Transverse colon (tissue), 4 donors: ENCODE data around the gene CSF1R. TPM values are rescaled to one million over a fixed set of nuclear protein-coding genes. Genes with fewer than 3 reads are reported as not detected.

Experiments
- DNase-seq: peaks from one replicate; pipeline ENCODE4 v3.0.0-alpha.2; 2019
- H3K27ac ChIP-seq, 4 donors: fragments of 200-600 bp; sonication (generic); 2 replicates each; pipeline ENCODE4 v1.5.1; 2016 to 2018; ENCODE audit warnings: inconsistent platforms in 4 of 4
- H3K27me3 ChIP-seq: fragments of 200-600 bp; sonication (generic); 2 replicates; pipeline ENCODE4 v1.5.1; 2017; ENCODE audit warnings: inconsistent platforms
- H3K36me3 ChIP-seq, 4 donors: fragments of 200-600 bp; sonication (generic); 2 replicates each; pipeline ENCODE4 v1.5.1; 2017 to 2019; ENCODE audit warnings: inconsistent platforms in 4 of 4
- H3K4me1 ChIP-seq, 4 donors: fragments of 200-600 bp; sonication (generic); 2 replicates each; pipeline ENCODE4 v1.5.1; 2017 to 2020; ENCODE audit warnings: inconsistent platforms in 4 of 4
- H3K4me3 ChIP-seq, 4 donors: fragments of 200-600 bp; sonication (generic); 1 replicate in 1 of 4; 2 replicates in 3 of 4; pipeline versions ENCODE4 v1.5.1 to v1.6.1; 2017 to 2019; ENCODE audit warnings: inconsistent platforms in 4 of 4
- H3K9me3 ChIP-seq, 2 donors: fragments of 200-600 bp; sonication (generic); 2 replicates each; pipeline ENCODE4 v1.5.1; 2017 to 2019; ENCODE audit warnings: inconsistent platforms in 2 of 2
- CTCF ChIP-seq, 5 experiments: fragments of 200-600 bp in 3 of 5; fragments of 450-650 bp in 2 of 5; sonication (generic) in 3 of 5; IDR thresholded peaks; 1 replicate in 2 of 5; 2 replicates in 3 of 5; pipeline ENCODE4 v1.5.1; 2016 to 2017; ENCODE audit warnings: antibody characterized with exemption in 5 of 5, inconsistent platforms in 3 of 5, mild to moderate bottlenecking in 2 of 5, moderate library complexity in 1 of 5
- EP300 ChIP-seq: sonication (generic); formaldehyde crosslinking; IDR thresholded peaks from one replicate; pipeline ENCODE4 v1.6.1; 2017; ENCODE audit warnings: antibody characterized with exemption, low read depth
- POLR2A ChIP-seq: fragments of 450-650 bp; IDR thresholded peaks from one replicate; pipeline ENCODE4 v1.6.1; 2016; ENCODE audit warnings: antibody characterized with exemption, mild to moderate bottlenecking, moderate library complexity
- POLR2AphosphoS5 ChIP-seq, 3 donors: sonication (generic); formaldehyde crosslinking; IDR thresholded peaks; one replicate each; pipeline ENCODE4 v1.6.1; 2016; ENCODE audit warnings: antibody characterized with exemption in 3 of 3
- WGBS, 2 donors: methylation state at CpG; one replicate each; pipeline ENCODE4 v1.1.5; 2018; ENCODE audit warnings: low coverage in 1 of 2; 5-methylcytosine and 5-hydroxymethylcytosine counted together
- in situ Hi-C, 4 donors: fragments of 200-750 bp; cut with MboI; loops; one replicate each; pipeline versions ENCODE4 v1.15.0 to v1.15.1; 2017; ENCODE audit warnings: low sequenced_read_pairs in 3 of 4, low pct_ligation_motif_present in 1 of 4, low pct_unique_long_range_greater_than_20kb in 1 of 4
- intact Hi-C: fragments of 100-400 bp; cut with DNase I; formaldehyde crosslinking; loops from one replicate; pipeline ENCODE4 v1.15.1; 2023; ENCODE audit warnings: low total_unique reads
- total RNA-seq, 4 donors: library from RNA; depleted of rRNA; stranded (reverse); fragments of >200 nt; gene quantifications; one replicate each; pipeline ENCODE4 v1.1.0, GENCODE V29; 2016

CSF1R gene
- total RNA-seq, 4 donors from 2014 or later: 0.60 to 38.9 (median 14.7) TPM

- WGBS, 2 donors: 92 to 100% methylated on average over 1 to 4 of the region's 4 CpGs
- Histone ChIP-seq H3K36me3 (peaks cover 0 to 67% (median 24%) of the 10 kb centered on the region in 4 donors), H3K27ac (no peak overlapping the region), H3K27me3 (no peaks in the 10 kb centered on the region), H3K4me3 (no peak overlapping the region), H3K9me3 (no peaks in the 10 kb centered on the region), H3K4me1 (peaks cover 0 to 7% (median under 1%) of the 10 kb centered on the region in 4 donors)
- intact Hi-C loops (no loop called here), in situ Hi-C loops (no loop called here)
- TF ChIP-seq POLR2AphosphoS5 (IDR thresholded peaks at IDR 0.05): no peak
- TF ChIP-seq EP300: no peak
- TF ChIP-seq POLR2A: no peak
- TF ChIP-seq CTCF (IDR thresholded peaks at IDR 0.05): no peak
- DNase-seq: no peak
Measured at GRCh38 chr5:150026682-150027172, 59.6 kb downstream of the CSF1R start.

GRCh38 chr5:150024346-150024984 lies 61.9 kb downstream of the CSF1R start:
- Histone ChIP-seq H3K27me3 (no peaks in the 10 kb centered on the region), H3K9me3 (no peaks in the 10 kb centered on the region), H3K4me1 (peaks cover 0 to 7% (median 3%) of the 10 kb centered on the region in 4 donors), H3K36me3 (peaks cover 0 to 66% (median 22%) of the 10 kb centered on the region in 4 donors), H3K4me3 (no peak overlapping the region), H3K27ac (no peak overlapping the region)
- in situ Hi-C loops: no loop called here
- DNase-seq: no peak
- 80% methylated on average over 1 to 9 of the region's 9 CpGs for WGBS, 2 donors
- TF ChIP-seq POLR2AphosphoS5 (IDR thresholded peaks at IDR 0.05) (no peak), CTCF (IDR thresholded peaks at IDR 0.05) (no peak), EP300 (no peak), POLR2A (no peak)
- intact Hi-C loops: no loop called here

- in situ Hi-C loops (no loop called here), intact Hi-C loops (no loop called here)
- H3K27ac ChIP-seq: no peak overlapping the region
Measured at GRCh38 chr5:150023136-150023535, 63.2 kb downstream of the CSF1R start.

GRCh38 chr5:150022681-150023080 lies 63.7 kb downstream of the CSF1R start:
- 84 to 90% methylated on average over 2 of the region's 2 CpGs for WGBS, 2 donors
- Histone ChIP-seq H3K4me1 (peaks cover 0 to 7% (median 3%) of the 10 kb centered on the region in 4 donors), H3K27me3 (no peaks in the 10 kb centered on the region), H3K4me3 (no peak overlapping the region), H3K27ac (no peak overlapping the region), H3K36me3 (peaks cover 0 to 76% (median 29%) of the 10 kb centered on the region in 4 donors), H3K9me3 (no peaks in the 10 kb centered on the region)
- no peak for TF ChIP-seq CTCF (IDR thresholded peaks at IDR 0.05)
- no peak for TF ChIP-seq POLR2AphosphoS5 (IDR thresholded peaks at IDR 0.05)
- no peak for TF ChIP-seq POLR2A
- TF ChIP-seq EP300: no peak
- in situ Hi-C loops: no loop called here
- DNase-seq: no peak
- intact Hi-C loops: no loop called here

More at GRCh38 chr5:150023136-150023535, 63.2 kb downstream of the CSF1R start:
- H3K36me3 ChIP-seq: peaks cover 0 to 76% (median 28%) of the 10 kb centered on the region in 4 donors
- H3K27me3 ChIP-seq: no peaks in the 10 kb centered on the region
- no peak for DNase-seq
- no peak overlapping the region for H3K4me3 ChIP-seq
- H3K4me1 ChIP-seq: peaks cover 0 to 7% (median 3%) of the 10 kb centered on the region in 4 donors
- no peaks in the 10 kb centered on the region for H3K9me3 ChIP-seq
- no peak for TF ChIP-seq CTCF (IDR thresholded peaks at IDR 0.05)
- TF ChIP-seq EP300: no peak
- TF ChIP-seq POLR2AphosphoS5 (IDR thresholded peaks at IDR 0.05): no peak
- no peak for TF ChIP-seq POLR2A
- 93% methylated on average over 1 of the region's 1 CpG; no CpG with 5 or more reads in 1 of the 2 donors for WGBS, 2 donors
